COLO829 (cell line): ENCODE results near the gene PIAS1.
"Not testable (repeated sequence)": the region's sequence is repeated elsewhere in the genome, so short reads cannot be mapped to it uniquely, and the experiment has no call there.

Experiments used
- DNase-seq: peaks from one replicate; pipeline ENCODE4 v3.0.0; 2012; ENCODE audit warnings: low spot score

PIAS1 gene

DNA sequence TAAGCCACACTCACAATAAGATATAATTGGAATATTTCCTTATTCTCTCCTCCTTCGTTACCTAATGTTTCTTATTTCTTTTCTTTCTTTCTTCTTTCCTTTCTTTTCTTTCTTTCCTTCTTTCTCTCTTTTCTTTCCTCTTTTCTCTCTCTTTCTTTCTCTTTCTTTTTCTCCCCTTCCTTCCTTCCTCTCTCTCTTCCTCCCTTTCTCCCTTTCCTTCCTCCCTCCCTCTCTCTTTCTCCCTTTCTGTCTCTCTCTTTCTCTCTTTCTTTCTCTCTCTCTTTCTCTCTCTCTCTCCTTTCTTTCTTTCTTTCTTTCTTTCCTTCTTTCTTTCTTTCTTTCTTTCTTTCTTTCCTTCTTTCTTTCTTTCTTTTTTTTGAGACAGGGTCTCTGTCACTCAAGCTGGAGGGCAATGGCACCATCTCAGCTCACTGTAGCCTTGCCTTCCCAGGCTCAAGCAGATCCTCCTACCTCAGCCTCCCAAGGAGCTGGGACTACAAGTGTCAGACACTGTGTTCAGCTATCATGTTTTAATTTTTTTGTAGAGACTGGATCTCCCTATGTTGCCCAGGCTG, 19.3 kb upstream of the PIAS1 start:
- no peak for DNase-seq

DNA sequence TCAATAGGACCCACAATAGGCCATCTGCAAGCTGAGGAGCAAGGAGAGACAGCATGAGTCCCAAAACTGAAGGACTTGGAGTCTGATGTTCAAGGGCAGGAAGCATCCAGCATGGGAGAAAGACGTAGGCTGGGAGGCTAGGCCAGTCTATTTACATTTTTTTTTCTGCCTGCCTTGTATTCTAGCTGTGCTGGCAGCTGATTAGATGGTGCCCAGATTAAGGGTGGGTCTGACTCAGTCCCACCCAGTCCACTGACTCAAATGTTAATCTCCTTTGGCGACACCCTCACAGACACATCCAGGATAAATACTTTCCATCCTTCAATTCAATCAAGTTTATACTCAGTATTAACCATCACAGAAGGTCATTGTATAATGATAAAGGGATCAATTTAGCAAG, 15.9 kb upstream of the PIAS1 start:
- DNase-seq = no peak

DNA sequence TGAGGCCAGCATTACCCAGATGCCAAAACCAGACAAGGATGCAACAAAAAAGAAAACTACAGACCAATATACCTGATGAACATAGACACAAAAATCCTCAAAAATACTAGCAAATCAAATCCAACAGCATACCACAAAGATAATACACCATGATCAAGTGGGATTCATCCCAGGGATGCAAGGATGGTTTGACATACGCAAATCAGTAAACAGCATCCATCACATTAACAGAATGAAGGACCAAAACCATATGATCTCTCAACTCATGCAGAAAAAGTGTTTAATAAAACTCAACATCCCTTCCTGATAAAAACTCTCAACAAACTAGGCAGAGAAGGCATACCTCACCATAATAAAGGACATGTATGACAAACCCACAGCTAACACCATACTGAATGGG, 14.0 kb upstream of the PIAS1 start:
- no peak for DNase-seq

DNA sequence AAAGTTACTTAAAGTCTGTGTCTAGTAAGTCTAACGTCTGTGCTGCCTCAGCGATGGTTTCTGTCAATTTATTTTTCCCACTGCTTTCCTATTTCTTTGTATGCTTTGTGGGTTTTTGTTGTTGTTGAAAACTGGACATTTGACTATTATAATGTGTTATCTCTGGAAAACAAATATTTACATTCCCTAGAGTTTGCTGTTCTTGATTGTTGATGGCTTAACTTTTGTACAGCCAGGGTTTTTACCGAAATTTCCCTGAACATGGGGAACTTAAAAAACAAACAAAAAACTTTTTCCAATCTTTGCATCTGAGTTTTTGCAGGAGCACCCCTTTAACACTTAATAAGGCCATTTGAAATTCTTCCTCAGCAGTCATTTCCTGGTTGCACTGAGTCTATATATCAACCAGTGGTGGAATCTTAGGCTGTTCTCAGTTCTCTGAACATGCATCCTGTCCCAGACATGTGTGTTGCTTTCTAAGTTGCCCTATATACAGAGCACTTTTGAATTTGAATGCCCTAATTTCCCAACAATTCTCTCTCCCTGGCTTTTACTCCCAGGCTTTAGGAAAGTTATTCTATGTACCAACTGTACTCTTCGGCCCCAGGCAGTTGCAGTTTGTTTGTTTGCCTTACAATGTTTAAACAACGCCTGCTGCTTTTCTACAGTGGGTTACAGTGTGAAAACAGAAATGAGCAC, 11.8 kb upstream of the PIAS1 start:
- DNase-seq = no peak

GRCh38 chr15:68042855-68043222, 11.3 kb upstream of the PIAS1 start:
- no peak for DNase-seq

DNA sequence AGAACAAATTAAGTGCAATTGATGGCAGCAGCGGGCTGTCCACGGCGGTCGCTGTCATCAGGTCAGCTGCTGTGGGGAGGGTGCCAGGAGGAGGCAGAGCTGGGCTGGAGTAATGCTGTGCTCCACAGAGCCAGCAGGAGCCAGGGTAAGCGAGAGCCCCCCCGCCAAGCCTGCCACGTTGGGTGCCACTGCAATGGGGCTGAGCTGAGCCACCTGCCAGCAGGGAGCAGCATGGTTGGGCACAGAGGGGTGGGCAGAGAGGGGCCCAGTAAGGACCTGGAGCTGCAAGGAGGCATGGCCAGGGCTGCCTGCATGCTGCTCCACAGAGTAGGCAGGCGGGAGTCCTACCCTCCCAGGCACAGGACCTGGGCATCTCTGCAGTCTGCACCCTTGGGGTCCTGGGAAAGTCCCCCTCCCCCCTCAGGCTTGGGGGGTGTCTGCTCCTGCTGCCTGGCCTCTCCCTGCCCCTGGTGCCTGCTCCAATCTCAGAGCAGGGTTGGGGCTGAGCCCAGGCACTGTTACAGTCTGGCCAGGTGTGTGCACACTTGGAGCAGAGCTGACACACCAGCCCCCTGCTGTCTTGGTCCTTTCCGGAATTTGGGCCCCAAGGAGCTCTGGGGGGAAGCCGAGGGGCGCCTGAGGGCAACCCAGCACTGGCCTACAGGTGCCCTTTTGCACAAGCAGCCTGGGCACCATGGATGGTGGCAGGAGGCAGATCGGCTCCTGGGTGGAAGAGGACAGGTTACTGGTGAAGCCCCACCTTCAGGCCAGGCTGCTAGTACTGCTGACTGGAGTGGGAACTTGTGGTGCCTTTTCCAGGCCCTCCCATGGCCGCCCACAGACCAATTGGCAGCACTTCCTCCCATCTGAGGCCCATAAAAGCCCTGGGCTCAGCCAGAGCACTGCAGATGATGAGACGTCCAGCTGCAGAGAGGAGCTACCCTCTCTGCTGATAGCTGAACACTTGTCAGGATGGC, 8.5 kb upstream of the PIAS1 start:
- no peak for DNase-seq

GRCh38 chr15:68047826-68048225, 6.3 kb upstream of the PIAS1 start:
- DNase-seq = no peak

- DNase-seq = no peak
Measured at GRCh38 chr15:68051109-68051508, 3.0 kb upstream of the PIAS1 start.

DNA sequence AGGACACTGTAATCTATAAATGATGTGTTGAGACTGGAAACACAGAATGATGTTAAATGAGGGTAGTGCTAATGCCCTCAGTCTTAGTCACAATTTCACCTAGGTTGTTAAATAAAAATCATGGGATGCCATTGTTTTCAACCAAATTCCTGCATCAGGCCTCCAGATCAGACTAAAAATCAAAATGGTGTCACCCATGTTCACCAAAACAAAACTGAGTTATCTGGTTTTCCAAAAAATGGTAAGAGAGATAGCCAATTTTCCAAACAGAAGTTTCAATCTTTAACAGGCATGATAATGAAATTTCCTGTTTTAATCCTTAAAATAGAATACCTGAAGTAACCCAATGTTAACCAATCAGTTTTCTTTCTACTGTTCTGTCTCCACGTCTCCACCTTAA, 2.2 kb upstream of the PIAS1 start:
- DNase-seq = no peak

- no peak for DNase-seq
Measured at GRCh38 chr15:68052431-68052830, 1.7 kb upstream of the PIAS1 start.

DNA sequence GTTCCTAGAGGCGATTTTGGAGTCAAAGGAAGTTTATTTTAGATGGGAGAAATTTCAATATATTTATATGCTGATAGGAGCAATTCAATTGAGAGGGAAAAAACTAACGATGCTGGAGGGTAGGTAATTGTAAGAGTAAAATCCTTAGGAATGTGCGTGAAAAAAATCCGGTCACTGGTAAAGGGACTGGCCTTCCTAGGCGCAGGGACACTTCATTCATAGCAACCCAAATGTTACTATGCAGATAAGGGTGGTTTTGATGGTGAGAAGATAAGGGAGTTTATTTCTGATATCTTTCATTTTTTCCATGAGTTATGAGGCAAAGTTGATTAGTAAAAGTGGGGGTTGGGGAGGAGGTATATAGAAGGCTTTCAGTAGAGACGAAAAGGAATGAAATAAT, 1.1 kb upstream of the PIAS1 start:
- DNase-seq = no peak

GRCh38 chr15:68054628-68055223, 611 bp downstream of the PIAS1 start:
- no peak for DNase-seq

DNA sequence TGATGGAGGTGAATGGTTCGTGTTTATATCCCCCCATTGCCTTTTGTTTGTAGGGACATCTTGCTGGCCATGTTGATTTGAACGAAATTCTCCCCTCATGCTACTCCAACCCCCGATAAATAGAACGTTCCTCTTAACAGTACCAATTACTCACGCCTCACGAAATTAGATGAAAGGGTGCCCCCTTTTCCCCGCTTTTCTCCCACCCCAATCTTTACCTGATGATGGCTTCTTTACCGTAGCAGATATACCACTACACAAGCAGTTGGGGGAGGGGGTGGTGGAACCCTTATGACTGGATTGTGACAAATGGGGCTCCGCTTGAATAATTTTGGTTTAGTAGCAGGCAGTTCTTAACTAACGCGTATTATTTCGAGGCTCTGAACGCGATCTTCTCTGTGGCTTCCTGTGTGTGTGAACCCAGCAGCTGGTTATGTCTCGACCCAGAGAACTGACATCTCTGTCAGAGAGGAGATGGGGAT, 1.1 kb downstream of the PIAS1 start:
- DNase-seq = no peak

- DNase-seq = no peak
Measured at GRCh38 chr15:68056097-68056865, 2.2 kb downstream of the PIAS1 start.

- no peak for DNase-seq
Measured at GRCh38 chr15:68057034-68057433, 2.9 kb downstream of the PIAS1 start.

DNA sequence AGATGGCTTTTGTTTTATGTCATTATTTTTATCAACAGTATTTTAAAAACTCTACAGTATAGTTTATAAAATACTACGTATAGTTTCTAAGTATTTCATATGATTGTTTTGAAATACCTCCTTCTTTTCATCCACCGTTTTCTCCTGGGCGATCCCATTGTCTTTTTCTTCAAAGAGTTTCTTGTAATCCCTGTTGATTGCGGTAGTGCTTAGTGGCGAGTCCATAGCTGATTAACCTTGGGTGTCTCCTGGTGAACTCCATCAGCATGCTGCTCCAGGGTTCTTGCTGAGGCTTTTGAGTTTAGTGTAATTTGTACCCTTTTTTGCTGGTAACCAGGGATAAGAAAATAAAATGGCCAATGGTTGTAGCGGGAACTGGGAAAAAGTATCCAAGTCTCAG, 3.6 kb downstream of the PIAS1 start:
- no peak for DNase-seq

GRCh38 chr15:68058970-68059369, 4.9 kb downstream of the PIAS1 start:
- not testable (repeated sequence) for DNase-seq

- no peak for DNase-seq
Measured at GRCh38 chr15:68059630-68060029, 5.5 kb downstream of the PIAS1 start.

- DNase-seq = no peak
Measured at GRCh38 chr15:68061171-68061570, 7.1 kb downstream of the PIAS1 start.

DNA sequence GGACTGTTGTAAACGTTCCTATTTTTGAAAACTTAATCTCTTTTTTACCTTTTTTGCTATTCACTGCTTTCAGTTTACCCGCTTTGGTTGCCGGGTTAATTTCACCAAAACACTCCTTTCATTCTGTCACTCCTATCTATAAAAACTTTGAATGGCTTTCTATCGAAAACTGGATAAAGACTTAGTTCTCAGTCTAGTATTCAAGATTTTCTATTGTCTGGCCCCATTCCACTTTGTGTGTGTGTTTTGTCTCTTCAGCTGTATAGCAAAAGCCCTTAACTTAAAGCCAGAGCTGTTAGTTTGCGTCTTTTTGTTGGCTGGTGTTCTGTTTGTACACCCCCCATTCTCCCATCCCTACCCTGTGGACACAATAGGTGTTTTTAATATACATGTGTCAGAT, 7.5 kb downstream of the PIAS1 start:
- DNase-seq = no peak

GRCh38 chr15:68062214-68062613, 8.1 kb downstream of the PIAS1 start:
- DNase-seq = no peak
